Neural progenitor cell (in vitro differentiated cells): ENCODE data around the gene ARL4A. TPM values are rescaled to one million over a fixed set of nuclear protein-coding genes. Genes with fewer than 3 reads are reported as not detected.
A peak's percentile ranks its signal among the peaks of the same experiment; 100 is the strongest.

Experiments
- DNase-seq: peaks from one replicate; pipeline ENCODE4 v3.0.0-alpha.2; 2016; ENCODE audit warnings: low spot score
- H2AFZ ChIP-seq: fragments of 200-600 bp; sonication (generic); replicated peaks from 2 replicates; pipeline ENCODE4 v1.6.1; 2016; ENCODE audit warnings: antibody characterized with exemption
- H3F3A ChIP-seq: fragments of 200-600 bp; sonication (generic); 2 replicates; pipeline ENCODE4 v1.6.1; 2016; ENCODE audit warnings: antibody characterized with exemption, low read depth
- H3K27ac ChIP-seq: fragments of 200-600 bp; sonication (generic); 2 replicates; pipeline ENCODE4 v1.5.1; 2016; ENCODE audit warnings: mild to moderate bottlenecking
- H3K27me3 ChIP-seq: fragments of 200-600 bp; sonication (generic); 2 replicates; pipeline ENCODE4 v1.6.1; 2016; ENCODE audit warnings: mild to moderate bottlenecking, moderate library complexity
- H3K36me3 ChIP-seq: fragments of 200-600 bp; sonication (generic); 2 replicates; pipeline ENCODE4 v1.5.1; 2016
- H3K4me1 ChIP-seq: fragments of 200-600 bp; sonication (generic); 2 replicates; pipeline ENCODE4 v1.6.1; 2016; ENCODE audit warnings: mixed run types
- H3K4me2 ChIP-seq: fragments of 200-600 bp; sonication (generic); 2 replicates; pipeline ENCODE4 v1.6.1; 2016
- H3K4me3 ChIP-seq: fragments of 200-600 bp; sonication (generic); 2 replicates; pipeline ENCODE4 v1.5.1; 2016
- H3K79me2 ChIP-seq: fragments of 200-600 bp; sonication (generic); 2 replicates; pipeline ENCODE4 v1.6.1; 2016; ENCODE audit warnings: low read depth
- H3K9ac ChIP-seq: fragments of 200-600 bp; sonication (generic); 2 replicates; pipeline ENCODE4 v1.6.1; 2016
- H3K9me3 ChIP-seq: fragments of 200-600 bp; sonication (generic); 2 replicates; pipeline ENCODE4 v1.5.1; 2016; ENCODE audit warnings: low read depth
- H4K20me1 ChIP-seq: fragments of 200-600 bp; sonication (generic); 2 replicates; pipeline ENCODE4 v1.6.1; 2016; ENCODE audit warnings: low read depth
- H3K27ac Mint-ChIP-seq: 3 replicates; pipeline ENCODE4 v1.8.0; 2021; ENCODE audit warnings: mixed read lengths
- H3K27me3 Mint-ChIP-seq: 2 replicates; pipeline ENCODE4 v1.8.0; 2022; ENCODE audit warnings: low read depth, mild to moderate bottlenecking, inconsistent platforms, moderate library complexity, mixed read lengths; ENCODE audit not compliant: insufficient read depth
- H3K36me3 Mint-ChIP-seq: 3 replicates; pipeline ENCODE4 v1.8.0; 2021; ENCODE audit warnings: mixed read lengths
- H3K4me1 Mint-ChIP-seq: 3 replicates; pipeline ENCODE4 v1.8.0; 2021; ENCODE audit warnings: mixed read lengths
- H3K4me3 Mint-ChIP-seq: 3 replicates; pipeline ENCODE4 v1.8.0; 2021; ENCODE audit warnings: mild to moderate bottlenecking, moderate library complexity, mixed read lengths
- H3K9me3 Mint-ChIP-seq: 3 replicates; pipeline ENCODE4 v1.8.0; 2020; ENCODE audit warnings: mixed read lengths
- CTCF ChIP-seq: fragments of 200-600 bp; sonication (generic); IDR thresholded peaks from 2 replicates; pipeline ENCODE4 v1.5.1; 2017; ENCODE audit warnings: antibody characterized with exemption, mild to moderate bottlenecking
- EZH2 ChIP-seq: fragments of 200-600 bp; sonication (generic); IDR thresholded peaks from 2 replicates; pipeline ENCODE4 v1.6.1; 2017; ENCODE audit warnings: antibody characterized with exemption, mild to moderate bottlenecking, moderate library complexity
- EZH2phosphoT487 ChIP-seq: fragments of 200-600 bp; sonication (generic); IDR thresholded peaks from 2 replicates; pipeline ENCODE4 v1.6.1; 2017; ENCODE audit warnings: antibody characterized with exemption
- total RNA-seq: library from RNA; depleted of rRNA; stranded (reverse); fragments of >200 nt; gene quantifications from 2 replicates; pipeline ENCODE4 v1.2.3, GENCODE V29; 2015; ENCODE audit warnings: low replicate concordance

ARL4A gene
- total RNA-seq, 1 donor from 2014 or later = 43.5 TPM

GRCh38 chr7:12719141-12719919 lies 31.9 kb downstream of the ARL4A start:
- TF ChIP-seq CTCF (no peak), EZH2 (no peak), EZH2phosphoT487 (no peak)
- no peaks in the 10 kb centered on the region for H3K27me3 Mint-ChIP-seq
- Histone ChIP-seq H3K27me3 (no peaks in the 10 kb centered on the region), H3K36me3 (no peaks in the 10 kb centered on the region), H4K20me1 (no peaks in the 10 kb centered on the region), H2AFZ (no peak overlapping the region), H3K4me2 (no peak overlapping the region), H3K4me3 (no peak overlapping the region), H3K9me3 (no peaks in the 10 kb centered on the region), H3K79me2 (no peaks in the 10 kb centered on the region), H3K9ac (no peak overlapping the region), H3K4me1 (peaks cover 40% of the 10 kb centered on the region), H3K27ac (no peak overlapping the region), H3F3A (peaks cover 36% of the 10 kb centered on the region)
- H3K27ac Mint-ChIP-seq = peak overlapping the region; percentile 78
- peaks cover 2% of the 10 kb centered on the region for H3K36me3 Mint-ChIP-seq
- peaks cover 14% of the 10 kb centered on the region for H3K9me3 Mint-ChIP-seq
- DNase-seq = no peak
- H3K4me3 Mint-ChIP-seq = no peak overlapping the region
- peaks cover 45% of the 10 kb centered on the region for H3K4me1 Mint-ChIP-seq

- no peak overlapping the region for H2AFZ ChIP-seq
- H3F3A ChIP-seq = peaks cover 27% of the 10 kb centered on the region
Observed at GRCh38 chr7:12719981-12720865, 32.8 kb downstream of the ARL4A start.

GRCh38 chr7:12721286-12721830 lies 33.9 kb downstream of the ARL4A start:
- H3K27ac Mint-ChIP-seq = no peak overlapping the region
- DNase-seq = no peak
- no peak overlapping the region for H3K9ac ChIP-seq
- H3K4me1 Mint-ChIP-seq = peaks cover 31% of the 10 kb centered on the region
- no peak overlapping the region for H2AFZ ChIP-seq
- peaks cover 2% of the 10 kb centered on the region for H3K36me3 Mint-ChIP-seq
- H3K36me3 ChIP-seq = no peaks in the 10 kb centered on the region
- H3K9me3 Mint-ChIP-seq = peaks cover 17% of the 10 kb centered on the region
- H3K4me1 ChIP-seq = peaks cover 23% of the 10 kb centered on the region
- H3K4me3 ChIP-seq = no peak overlapping the region
- no peaks in the 10 kb centered on the region for H3K79me2 ChIP-seq
- H3K27me3 ChIP-seq = no peaks in the 10 kb centered on the region
- no peak overlapping the region for H3K4me3 Mint-ChIP-seq
- H3K4me2 ChIP-seq = no peak overlapping the region
- H3K27ac ChIP-seq = no peak overlapping the region
- no peaks in the 10 kb centered on the region for H3K27me3 Mint-ChIP-seq
- peaks cover 16% of the 10 kb centered on the region for H3F3A ChIP-seq
- no peaks in the 10 kb centered on the region for H4K20me1 ChIP-seq
- no peaks in the 10 kb centered on the region for H3K9me3 ChIP-seq
- TF ChIP-seq EZH2phosphoT487 (no peak), EZH2 (no peak), CTCF (no peak)

More at GRCh38 chr7:12719981-12720865, 32.8 kb downstream of the ARL4A start:
- Histone ChIP-seq H3K36me3 (no peaks in the 10 kb centered on the region), H3K4me2 (no peak overlapping the region), H3K4me3 (no peak overlapping the region), H3K4me1 (peaks cover 31% of the 10 kb centered on the region), H3K79me2 (no peaks in the 10 kb centered on the region), H3K27me3 (no peaks in the 10 kb centered on the region), H3K9me3 (no peaks in the 10 kb centered on the region), H3K9ac (no peak overlapping the region), H3K27ac (no peak overlapping the region), H4K20me1 (no peaks in the 10 kb centered on the region)
- Mint-ChIP-seq H3K27me3 (no peaks in the 10 kb centered on the region), H3K9me3 (peaks cover 17% of the 10 kb centered on the region), H3K36me3 (peaks cover 2% of the 10 kb centered on the region), H3K27ac (no peak overlapping the region), H3K4me1 (peaks cover 39% of the 10 kb centered on the region), H3K4me3 (no peak overlapping the region)
- TF ChIP-seq EZH2 (no peak), EZH2phosphoT487 (no peak), CTCF (no peak)
- DNase-seq = no peak
